HUES64 (cell line): ENCODE measurements around the gene FAM241B.

Source experiments
- H3K27ac ChIP-seq: 2 replicates; pipeline ENCODE4 v1.7.0; 2013; ENCODE audit warnings: low read depth, low read length, inconsistent platforms
- H3K27me3 ChIP-seq: 2 replicates; pipeline ENCODE4 v1.6.1; 2013; ENCODE audit warnings: mild to moderate bottlenecking, low read length; ENCODE audit not compliant: insufficient read depth
- H3K36me3 ChIP-seq: 2 replicates; pipeline ENCODE4 v1.6.1; 2013; ENCODE audit warnings: mild to moderate bottlenecking, low read length; ENCODE audit not compliant: insufficient read depth
- H3K4me1 ChIP-seq: 2 replicates; pipeline ENCODE4 v1.6.1; 2013; ENCODE audit warnings: mild to moderate bottlenecking, low read length, moderate library complexity; ENCODE audit not compliant: insufficient read depth
- H3K4me3 ChIP-seq: 2 replicates; pipeline ENCODE4 v1.5.1; 2013; ENCODE audit warnings: mild to moderate bottlenecking, low read length, moderate library complexity
- H3K9ac ChIP-seq: 2 replicates; pipeline ENCODE4 v1.6.1; 2013; ENCODE audit warnings: mild to moderate bottlenecking, low read depth, low read length
- H3K9me3 ChIP-seq: 2 replicates; pipeline ENCODE4 v1.6.1; 2013; ENCODE audit warnings: low read depth, low read length; ENCODE audit not compliant: insufficient read depth
- WGBS: fragments of 150-250, 120-280 bp; methylation state at CpG from one replicate; pipeline ENCODE4 v1.1.7; 2013; ENCODE audit warnings: missing lambda C conversion rate; 5-methylcytosine and 5-hydroxymethylcytosine counted together

Gene FAM241B

GRCh38 chr10:69651362-69651761 lies 21.3 kb downstream of the FAM241B start:
- H3K27me3 ChIP-seq: no peaks in the 10 kb centered on the region
- H3K36me3 ChIP-seq: no peaks in the 10 kb centered on the region
- no peak overlapping the region for H3K27ac ChIP-seq
- 91% methylated on average over 9 of the region's 9 CpGs for WGBS
- no peak overlapping the region for H3K9ac ChIP-seq
- no peak overlapping the region for H3K4me3 ChIP-seq
- no peaks in the 10 kb centered on the region for H3K9me3 ChIP-seq
- H3K4me1 ChIP-seq: peaks cover 19% of the 10 kb centered on the region

- no peak overlapping the region for H3K4me3 ChIP-seq
- H3K27me3 ChIP-seq: no peaks in the 10 kb centered on the region
- H3K4me1 ChIP-seq: peaks cover 20% of the 10 kb centered on the region
- no peak overlapping the region for H3K9ac ChIP-seq
- no peak overlapping the region for H3K27ac ChIP-seq
- 88% methylated on average over 14 of the region's 14 CpGs for WGBS
- no peaks in the 10 kb centered on the region for H3K36me3 ChIP-seq
- no peaks in the 10 kb centered on the region for H3K9me3 ChIP-seq
Measured at GRCh38 chr10:69652111-69652856, 22.2 kb downstream of the FAM241B start.

GRCh38 chr10:69652857-69653199 lies 22.8 kb downstream of the FAM241B start:
- no peak overlapping the region for H3K4me3 ChIP-seq
- WGBS: 90% methylated on average over 3 of the region's 3 CpGs
- H3K9ac ChIP-seq: no peak overlapping the region
- H3K27ac ChIP-seq: no peak overlapping the region
- no peaks in the 10 kb centered on the region for H3K9me3 ChIP-seq
- H3K4me1 ChIP-seq: peaks cover 20% of the 10 kb centered on the region
- H3K36me3 ChIP-seq: no peaks in the 10 kb centered on the region
- H3K27me3 ChIP-seq: no peaks in the 10 kb centered on the region

GRCh38 chr10:69653561-69653960 lies 23.5 kb downstream of the FAM241B start:
- 97% methylated on average over 6 of the region's 6 CpGs for WGBS
- H3K27me3 ChIP-seq: no peaks in the 10 kb centered on the region
- no peak overlapping the region for H3K9ac ChIP-seq
- no peaks in the 10 kb centered on the region for H3K36me3 ChIP-seq
- no peak overlapping the region for H3K27ac ChIP-seq
- H3K4me3 ChIP-seq: no peak overlapping the region
- H3K4me1 ChIP-seq: peaks cover 20% of the 10 kb centered on the region
- no peaks in the 10 kb centered on the region for H3K9me3 ChIP-seq

GRCh38 chr10:69655124-69655867 lies 25.2 kb downstream of the FAM241B start:
- H3K27me3 ChIP-seq: no peaks in the 10 kb centered on the region
- peaks cover 20% of the 10 kb centered on the region for H3K4me1 ChIP-seq
- WGBS: 65% methylated on average over 20 of the region's 20 CpGs
- H3K36me3 ChIP-seq: no peaks in the 10 kb centered on the region
- 0 out of 2 replicates have a peak overlapping the region, but pooled peaks have one; percentile 12 for H3K9ac ChIP-seq
- H3K27ac ChIP-seq: peak overlapping the region; percentile 45; the same call in 1 of the 2 replicates
- no peaks in the 10 kb centered on the region for H3K9me3 ChIP-seq
- H3K4me3 ChIP-seq: no peak overlapping the region

DNA sequence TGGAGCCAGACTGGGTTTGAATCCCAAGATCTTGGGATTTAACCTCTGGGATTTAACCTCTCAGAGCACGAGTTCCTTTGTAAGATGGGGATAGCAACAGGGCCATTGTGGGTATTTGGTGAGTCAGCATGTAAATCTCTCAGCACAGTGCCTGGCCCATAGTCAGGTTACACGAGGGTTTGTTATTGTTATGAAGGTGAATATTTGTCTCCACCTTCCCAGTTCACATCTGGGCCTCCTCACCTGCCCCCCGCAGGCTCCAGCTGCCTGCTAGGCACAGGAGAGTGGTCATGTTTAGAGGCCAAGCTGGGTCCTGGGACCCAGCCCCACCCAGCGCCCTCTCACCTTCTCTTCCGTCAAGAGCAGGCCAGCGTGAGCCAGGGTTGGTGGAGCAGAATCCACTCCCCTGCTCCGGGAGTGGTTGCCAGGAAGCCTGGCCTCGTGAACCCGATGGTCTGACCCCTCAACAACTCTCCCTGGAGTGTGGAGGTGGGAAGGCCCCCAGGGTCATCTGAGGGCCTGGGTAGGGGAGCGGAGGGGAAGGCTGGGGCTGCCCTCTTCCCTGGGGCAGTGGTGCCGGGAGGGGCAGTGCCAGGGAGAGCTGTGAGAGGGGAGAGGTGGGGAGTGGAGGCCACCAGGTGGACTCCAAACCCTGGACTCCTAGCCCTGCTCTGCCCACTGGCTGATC lies 26.0 kb downstream of the FAM241B start:
- 0 out of 2 replicates have a peak overlapping the region, but pooled peaks have one; percentile 12 for H3K9ac ChIP-seq
- 48% methylated on average over 11 of the region's 11 CpGs for WGBS
- H3K9me3 ChIP-seq: no peaks in the 10 kb centered on the region
- H3K27me3 ChIP-seq: no peaks in the 10 kb centered on the region
- no peak overlapping the region for H3K4me3 ChIP-seq
- peaks cover 20% of the 10 kb centered on the region for H3K4me1 ChIP-seq
- H3K36me3 ChIP-seq: no peaks in the 10 kb centered on the region
- H3K27ac ChIP-seq: peak overlapping the region; percentile 45; the same call in 1 of the 2 replicates

- 58% methylated on average over 5 of the region's 5 CpGs for WGBS
- H3K27me3 ChIP-seq: no peaks in the 10 kb centered on the region
Measured at GRCh38 chr10:69656742-69657269, 26.8 kb downstream of the FAM241B start.

DNA sequence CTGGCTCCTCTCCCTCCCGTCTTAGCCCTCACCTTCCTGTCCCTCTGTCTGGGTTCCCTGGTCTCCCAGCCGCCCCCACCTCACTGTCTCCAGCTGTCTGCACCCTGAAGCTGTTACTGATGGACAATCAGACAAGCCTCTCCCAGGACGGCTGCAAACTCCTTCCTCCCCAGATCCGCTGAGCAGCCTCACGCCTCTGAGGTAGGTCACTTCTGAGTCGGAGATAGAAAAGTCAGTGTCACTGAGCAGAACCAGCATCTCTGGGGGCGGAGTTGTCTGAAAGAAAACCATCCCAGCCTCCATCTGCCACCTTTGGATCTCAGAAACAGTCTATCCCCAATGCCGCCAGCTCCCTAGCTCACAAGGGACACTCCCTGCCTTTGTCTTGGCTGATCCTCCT lies 27.4 kb downstream of the FAM241B start:
- Histone ChIP-seq H3K27ac (no peak overlapping the region), H3K36me3 (no peaks in the 10 kb centered on the region), H3K27me3 (no peaks in the 10 kb centered on the region), H3K9me3 (no peaks in the 10 kb centered on the region), H3K9ac (no peak overlapping the region), H3K4me3 (no peak overlapping the region), H3K4me1 (peaks cover 20% of the 10 kb centered on the region)
- WGBS: 74% methylated on average over 8 of the region's 8 CpGs

More at GRCh38 chr10:69656742-69657269, 26.8 kb downstream of the FAM241B start:
- H3K27ac ChIP-seq: no peak overlapping the region
- H3K36me3 ChIP-seq: no peaks in the 10 kb centered on the region
- no peak overlapping the region for H3K9ac ChIP-seq
- no peaks in the 10 kb centered on the region for H3K9me3 ChIP-seq
- no peak overlapping the region for H3K4me3 ChIP-seq
- H3K4me1 ChIP-seq: peaks cover 20% of the 10 kb centered on the region

DNA sequence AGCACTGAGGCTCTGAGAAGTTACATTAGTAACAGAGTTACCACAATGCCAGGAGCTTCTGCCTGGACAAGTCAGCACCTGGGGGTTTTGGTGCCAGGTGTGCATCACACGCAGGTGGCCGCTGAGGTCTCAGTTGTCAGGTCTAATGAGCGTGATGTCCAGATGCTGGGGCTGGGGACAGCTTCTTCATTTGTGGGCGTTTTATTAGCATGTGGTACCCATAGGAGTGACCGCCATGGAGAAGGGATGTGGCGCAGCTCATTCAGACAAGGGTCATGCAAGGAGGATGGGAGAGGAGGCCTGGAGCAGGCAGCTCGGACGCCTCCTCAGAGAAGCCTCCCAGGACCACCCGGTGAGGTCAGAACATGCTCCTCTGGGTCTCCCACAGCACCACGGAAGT lies 27.8 kb downstream of the FAM241B start:
- WGBS: 90% methylated on average over 10 of the region's 10 CpGs
- no peaks in the 10 kb centered on the region for H3K36me3 ChIP-seq
- no peaks in the 10 kb centered on the region for H3K27me3 ChIP-seq
- H3K9me3 ChIP-seq: no peaks in the 10 kb centered on the region
- H3K27ac ChIP-seq: no peak overlapping the region
- H3K9ac ChIP-seq: no peak overlapping the region
- no peak overlapping the region for H3K4me3 ChIP-seq
- H3K4me1 ChIP-seq: peaks cover 20% of the 10 kb centered on the region

GRCh38 chr10:69659241-69660038 lies 29.4 kb downstream of the FAM241B start:
- Histone ChIP-seq H3K4me1 (peaks cover 25% of the 10 kb centered on the region), H3K4me3 (no peak overlapping the region), H3K27ac (no peak overlapping the region), H3K27me3 (no peaks in the 10 kb centered on the region), H3K9ac (no peak overlapping the region), H3K9me3 (no peaks in the 10 kb centered on the region), H3K36me3 (no peaks in the 10 kb centered on the region)
- 73% methylated on average over 13 of the region's 13 CpGs for WGBS
